ENCODE measurements around the gene RPL14.

The RPL14 gene

GRCh38 chr3:40463579-40463978, 6.4 kb downstream of the RPL14 start:
- no peak for DNase-seq

DNA sequence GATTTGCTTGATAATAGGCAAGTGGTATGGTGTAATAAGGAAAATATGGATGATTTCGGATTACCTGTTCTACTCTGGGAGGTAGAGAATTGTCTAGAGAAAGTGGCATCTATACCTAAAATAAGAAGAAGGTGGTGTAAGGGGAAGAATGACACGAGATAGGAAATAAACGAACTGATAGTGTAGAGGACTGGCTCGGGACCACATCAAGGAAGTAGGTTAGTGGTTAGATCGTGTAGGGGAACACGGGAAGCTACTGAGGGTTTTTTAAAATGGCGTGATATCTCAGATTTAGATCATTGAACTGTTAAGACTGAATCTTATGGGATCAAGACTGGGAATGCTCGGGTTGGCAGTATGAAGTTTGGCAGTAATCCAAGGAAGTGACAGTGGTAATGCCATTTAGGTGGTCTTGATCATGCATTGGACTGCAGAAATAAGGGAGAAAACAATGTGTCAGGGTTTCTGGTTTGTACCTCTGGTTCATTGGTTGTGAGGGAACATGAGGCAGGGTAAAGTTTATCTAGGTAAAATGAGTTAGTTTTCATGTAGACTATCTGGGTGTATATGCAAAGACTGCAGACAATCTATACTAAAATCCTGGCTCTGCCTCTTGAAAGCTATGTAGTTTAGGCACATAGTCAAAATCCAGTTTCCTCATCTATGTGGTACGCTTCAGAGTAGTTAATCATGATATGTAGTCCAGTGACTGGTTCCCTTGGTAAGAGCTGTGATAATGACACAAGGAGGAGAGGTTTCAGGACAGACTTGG, 7.4 kb downstream of the RPL14 start:
- DNase-seq, result no peak

GRCh38 chr3:40465111-40465407, 7.9 kb downstream of the RPL14 start:
- no peak for DNase-seq

DNA sequence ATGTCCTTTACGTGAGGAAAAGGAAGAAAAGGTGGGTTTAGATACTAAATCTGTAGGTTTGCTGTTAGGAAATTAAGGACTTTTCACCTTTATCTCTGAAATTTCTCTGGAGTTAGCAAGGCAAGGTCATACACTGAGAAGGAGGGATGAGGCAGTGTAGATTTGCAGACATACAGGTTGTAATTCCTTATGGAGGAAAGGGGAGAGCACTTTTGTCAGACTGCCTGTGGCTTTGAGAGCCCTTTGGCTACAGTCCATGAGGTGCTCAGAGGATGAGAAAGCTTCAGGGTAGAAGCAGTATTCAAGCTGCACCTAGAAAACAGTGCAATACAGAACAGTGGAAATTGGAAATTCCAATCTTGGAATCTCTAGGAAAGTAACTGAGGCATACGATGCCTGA, 8.3 kb downstream of the RPL14 start:
- DNase-seq, result no peak

DNA sequence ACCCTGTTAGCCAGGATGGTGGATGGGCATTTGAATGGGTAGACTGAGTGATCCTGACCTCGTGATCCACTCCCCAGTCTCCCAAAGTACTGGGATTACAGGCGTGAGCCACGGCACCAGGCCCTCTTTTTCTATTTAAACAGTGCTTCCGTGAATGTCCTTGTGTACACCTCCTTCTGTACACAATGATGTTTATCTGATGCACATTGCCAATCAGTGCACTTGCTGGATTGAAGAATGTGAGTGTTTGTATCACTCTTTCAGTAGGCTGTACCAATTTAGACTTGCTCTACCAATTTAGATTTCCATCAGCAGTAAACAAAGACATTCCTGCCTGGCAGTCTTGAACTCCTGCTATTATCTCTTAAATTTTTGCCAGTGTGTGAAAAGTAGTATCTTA, 10.9 kb downstream of the RPL14 start:
- DNase-seq, result no peak

DNA sequence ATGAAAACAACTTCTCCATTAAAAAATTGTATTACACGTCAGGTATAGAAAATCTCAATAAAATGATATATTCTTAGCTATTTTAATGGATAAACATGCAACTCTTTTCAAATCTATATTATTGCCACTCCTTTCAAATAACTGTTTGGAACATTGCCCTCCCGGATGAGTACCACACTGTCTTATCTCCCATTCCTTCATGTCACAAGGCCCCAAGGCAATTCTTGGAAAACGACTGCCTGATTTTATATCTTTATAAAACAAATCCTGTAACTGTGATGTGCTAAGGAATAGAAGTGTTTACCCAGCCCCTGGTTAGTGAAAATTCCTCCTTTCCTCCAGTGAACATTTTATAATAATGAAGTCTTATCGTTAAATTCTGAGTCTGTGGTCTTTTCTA, 13.6 kb downstream of the RPL14 start:
- no peak for DNase-seq

- DNase-seq, result peak; percentile 76
Observed at GRCh38 chr3:40476478-40477470, 19.6 kb downstream of the RPL14 start, which contains the start of gene ZNF619. Gene ZNF619 (plus strand): TSS chr3:40477122. CDS start chr3:40477980, 858 bp downstream.

DNA sequence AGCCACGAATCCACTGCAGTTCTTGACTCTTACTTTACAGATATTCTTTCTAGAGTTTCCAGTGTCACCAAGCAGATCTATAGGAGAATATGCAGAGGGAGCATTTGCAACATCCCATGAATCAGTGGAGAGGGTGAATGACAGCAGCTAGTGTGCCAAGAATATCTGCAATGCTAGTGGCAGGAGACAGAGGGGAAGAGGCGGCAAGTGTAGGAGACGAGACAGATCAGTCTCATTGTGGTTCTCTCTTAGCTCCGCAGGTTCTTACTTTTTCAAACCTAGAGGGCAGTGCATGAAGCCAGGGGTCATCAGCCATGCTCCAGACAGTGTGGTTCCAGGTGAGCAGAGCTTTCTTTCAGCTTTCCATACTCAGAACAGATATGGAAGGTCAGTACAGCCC, 20.5 kb downstream of the RPL14 start:
- no peak for DNase-seq

DNA sequence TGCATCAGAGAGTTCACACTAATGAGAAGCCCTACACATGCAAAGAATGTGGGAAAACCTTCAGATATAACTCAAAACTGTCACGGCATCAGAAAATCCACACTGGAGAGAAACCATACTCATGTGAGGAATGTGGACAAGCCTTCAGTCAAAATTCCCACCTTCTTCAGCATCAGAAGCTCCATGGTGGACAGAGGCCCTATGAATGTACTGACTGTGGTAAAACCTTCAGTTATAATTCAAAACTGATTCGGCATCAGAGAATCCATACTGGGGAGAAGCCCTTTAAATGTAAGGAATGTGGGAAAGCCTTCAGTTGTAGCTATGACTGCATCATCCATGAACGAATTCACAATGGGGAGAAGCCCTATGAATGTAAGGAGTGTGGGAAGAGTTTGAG, 30.0 kb downstream of the RPL14 start:
- no peak for DNase-seq

DNA sequence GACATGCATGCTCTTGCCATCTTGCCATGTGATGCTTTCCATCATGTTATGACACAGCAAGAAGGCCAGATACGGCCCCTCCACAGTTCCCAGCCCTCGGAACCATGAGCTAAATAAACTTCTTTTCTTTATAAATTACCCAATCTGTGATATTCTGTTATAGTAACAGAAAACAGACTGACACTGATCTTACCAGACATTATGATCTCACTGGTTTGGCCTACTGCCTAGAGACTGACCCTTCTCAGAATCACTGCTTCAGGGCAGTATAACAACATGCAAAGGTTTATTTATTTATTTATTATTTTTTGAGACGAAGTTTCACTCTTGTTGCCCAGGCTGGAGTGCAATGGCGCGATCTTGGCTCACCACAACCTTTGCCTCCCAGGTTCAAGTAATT, 33.8 kb downstream of the RPL14 start:
- DNase-seq, result no peak

- peak; percentile 11 for DNase-seq
Observed at GRCh38 chr3:40494698-40495097, 37.6 kb downstream of the RPL14 start.

GRCh38 chr3:40497288-40497687, 40.1 kb downstream of the RPL14 start:
- no peak for DNase-seq

GRCh38 chr3:40499952-40500351, 42.8 kb downstream of the RPL14 start:
- no peak for DNase-seq

- DNase-seq, result no peak
Observed at GRCh38 chr3:40502034-40502433, 44.9 kb downstream of the RPL14 start.

DNA sequence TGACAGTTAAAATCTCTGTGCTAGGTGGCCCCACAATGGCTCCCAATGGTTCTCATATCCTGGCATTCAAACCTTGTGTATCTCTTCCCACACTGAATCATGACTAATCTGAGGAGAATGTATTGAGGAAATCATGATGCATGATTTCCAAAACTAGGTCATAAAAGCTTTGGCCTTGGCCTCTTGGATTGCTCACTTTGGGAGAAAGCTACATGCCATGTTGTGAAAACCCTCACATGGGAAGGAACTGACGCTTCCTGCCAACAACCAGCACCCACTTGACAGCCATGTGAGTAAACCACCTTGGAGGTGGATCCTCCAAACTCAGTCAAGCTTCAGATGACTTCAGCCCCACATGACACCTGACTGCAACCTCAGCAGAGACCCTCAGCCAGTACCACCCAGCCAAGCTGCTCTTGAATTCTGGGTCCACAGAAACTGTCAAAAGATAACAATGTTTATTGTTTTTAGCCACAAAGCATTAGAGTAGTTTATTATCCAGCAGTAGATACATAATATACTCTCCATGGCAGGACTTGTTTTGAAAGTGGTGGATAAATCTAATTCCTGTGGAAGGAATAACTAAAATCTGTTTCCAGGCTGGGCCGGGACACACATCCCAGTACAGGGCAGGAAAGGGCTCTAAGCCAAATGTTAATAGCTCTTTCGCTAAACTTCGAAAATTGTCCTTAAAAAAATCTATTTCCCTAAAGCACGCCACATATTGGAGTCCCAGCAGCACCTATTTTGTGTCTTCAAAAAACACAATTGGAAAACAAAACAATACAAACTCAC, 47.7 kb downstream of the RPL14 start:
- peak; percentile 92 for DNase-seq

- peak; percentile 53 for DNase-seq
Observed at GRCh38 chr3:40505599-40506462, 48.7 kb downstream of the RPL14 start, which contains the start of gene ZNF620. Gene ZNF620 (plus strand): TSS chr3:40506039. CDS start chr3:40506353, 314 bp downstream.

GRCh38 chr3:40511031-40511718, 54.0 kb downstream of the RPL14 start:
- DNase-seq, result no peak

- DNase-seq, result peak; percentile 86
Observed at GRCh38 chr3:40516201-40516600, 59.1 kb downstream of the RPL14 start.

DNA sequence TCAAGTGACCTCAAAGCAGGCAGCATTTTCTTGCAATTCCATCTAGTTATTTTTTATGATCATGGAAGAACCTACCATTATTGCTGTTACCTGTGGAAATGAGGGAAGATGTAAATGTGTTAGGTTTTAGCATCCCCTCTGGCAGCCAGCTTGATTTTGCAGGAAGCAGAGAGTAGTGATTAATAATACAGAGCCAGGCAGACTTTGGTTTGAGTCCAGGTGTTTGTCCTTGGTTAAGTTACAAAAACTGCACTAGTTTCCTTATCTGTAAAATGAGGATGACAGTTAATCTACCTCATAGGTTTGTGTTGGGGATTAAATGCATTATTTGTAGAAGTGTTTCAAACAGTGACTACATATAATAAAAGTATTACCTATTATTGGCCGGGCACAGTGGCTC, 60.9 kb downstream of the RPL14 start:
- no peak for DNase-seq

All from fibroblast of skin of abdomen (primary cell).